GM19468 (cell line): ENCODE data around the gene NYAP1.
"Not testable (repeated sequence)": the region's sequence is repeated elsewhere in the genome, so short reads cannot be mapped to it uniquely, and the experiment has no call there.

ENCODE experiments used
- ATAC-seq: cut with Tn5 transposase; IDR thresholded peaks from one replicate; pipeline ENCODE4 v1.9.1; 2021; ENCODE audit warnings: mild to moderate bottlenecking, moderate library complexity, moderate number of reproducible peaks; ENCODE audit not compliant: unreplicated experiment; ENCODE audit errors: extremely low read depth

The NYAP1 gene

GRCh38 chr7:100504887-100505611 lies 21.3 kb downstream of the NYAP1 start:
- no peak for ATAC-seq

GRCh38 chr7:100506356-100506923 lies 22.7 kb downstream of the NYAP1 start:
- ATAC-seq, result no peak

- no peak for ATAC-seq
Observed at GRCh38 chr7:100509231-100509630, 25.5 kb downstream of the NYAP1 start.

- no peak for ATAC-seq
Observed at GRCh38 chr7:100510437-100511239, 26.9 kb downstream of the NYAP1 start.

- no peak for ATAC-seq
Observed at GRCh38 chr7:100513212-100513810, 29.6 kb downstream of the NYAP1 start.

GRCh38 chr7:100515072-100515532 lies 31.4 kb downstream of the NYAP1 start:
- no peak for ATAC-seq

GRCh38 chr7:100516135-100516812 lies 32.5 kb downstream of the NYAP1 start:
- no peak for ATAC-seq

GRCh38 chr7:100517305-100517704 lies 33.6 kb downstream of the NYAP1 start:
- no peak for ATAC-seq

GRCh38 chr7:100519580-100519979 lies 35.9 kb downstream of the NYAP1 start:
- no peak for ATAC-seq

GRCh38 chr7:100520138-100520537 lies 36.4 kb downstream of the NYAP1 start:
- no peak for ATAC-seq

GRCh38 chr7:100521076-100521475 lies 37.3 kb downstream of the NYAP1 start:
- no peak for ATAC-seq

- ATAC-seq, result not testable (repeated sequence)
Observed at GRCh38 chr7:100521909-100522593, 38.3 kb downstream of the NYAP1 start.

- not testable (repeated sequence) for ATAC-seq
Observed at GRCh38 chr7:100523192-100523591, 39.5 kb downstream of the NYAP1 start.

- not testable (repeated sequence) for ATAC-seq
Observed at GRCh38 chr7:100528108-100528866, 44.6 kb downstream of the NYAP1 start.

GRCh38 chr7:100532165-100533022 lies 48.7 kb downstream of the NYAP1 start:
- ATAC-seq, result no peak

- not testable (repeated sequence) for ATAC-seq
Observed at GRCh38 chr7:100535982-100536381, 52.3 kb downstream of the NYAP1 start.

- ATAC-seq, result not testable (repeated sequence)
Observed at GRCh38 chr7:100536695-100537094, 53.0 kb downstream of the NYAP1 start.

- no peak for ATAC-seq
Observed at GRCh38 chr7:100538348-100538653, 54.6 kb downstream of the NYAP1 start.
